ENCODE data around the gene EEF1AKMT4.

Gene EEF1AKMT4

DNA sequence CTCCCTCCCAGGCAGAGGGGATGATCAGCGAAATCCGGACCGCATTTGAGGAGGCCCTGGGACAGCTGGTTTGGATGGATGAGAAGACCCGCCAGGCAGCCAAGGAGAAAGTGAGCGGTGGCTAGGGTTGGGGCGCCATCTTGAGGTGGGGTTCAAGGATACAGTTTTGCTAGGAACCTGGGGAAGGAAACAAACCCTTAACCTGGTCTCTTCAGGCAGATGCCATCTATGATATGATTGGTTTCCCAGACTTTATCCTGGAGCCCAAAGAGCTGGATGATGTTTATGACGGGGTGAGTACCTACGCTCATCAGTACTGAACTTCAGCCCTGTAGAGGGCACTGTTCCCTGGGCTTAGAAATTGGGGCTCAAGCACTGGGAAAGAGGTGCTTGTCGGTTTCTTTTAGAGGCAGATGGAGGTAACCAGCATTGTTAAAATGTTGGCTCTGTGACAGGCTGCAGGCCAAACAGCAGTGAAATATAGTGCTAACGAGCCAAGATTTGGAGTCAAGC, 40.0 kb downstream of the EEF1AKMT4 start:
- no peaks in the 10 kb centered on the region for H3K9me3 Mint-ChIP-seq
- no peak overlapping the region for H3K27ac Mint-ChIP-seq
- peaks cover 76% of the 10 kb centered on the region for H3K27me3 Mint-ChIP-seq (ENCODE audit: low read depth, poor library complexity)
- H3K4me3 Mint-ChIP-seq = no peak overlapping the region
- TF ChIP-seq CTCF (IDR thresholded peaks at IDR 0.05) = peak; percentile 57
- H3K36me3 Mint-ChIP-seq (ENCODE audit: low read depth) = no peaks in the 10 kb centered on the region
- peak; percentile 69 for DNase-seq
- no peaks in the 10 kb centered on the region for H3K4me1 Mint-ChIP-seq

DNA sequence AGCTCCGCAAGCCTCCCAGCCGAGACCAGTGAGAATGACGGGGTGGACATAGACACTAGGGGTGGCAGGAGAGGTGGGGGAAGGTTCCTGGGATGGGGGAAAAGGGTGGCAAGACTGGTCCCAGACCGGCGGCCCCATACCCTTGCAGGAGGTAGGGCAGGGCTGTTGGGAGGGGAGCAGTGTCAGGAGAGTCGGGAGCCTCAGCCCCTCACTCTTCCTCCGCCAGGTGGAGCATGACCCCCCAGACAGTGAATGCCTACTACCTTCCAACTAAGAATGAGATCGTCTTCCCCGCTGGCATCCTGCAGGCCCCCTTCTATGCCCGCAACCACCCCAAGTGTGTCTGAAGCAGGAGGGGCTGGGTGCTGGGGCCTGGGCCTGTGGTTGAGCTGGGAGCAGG, 40.9 kb downstream of the EEF1AKMT4 start:
- Mint-ChIP-seq H3K36me3 (ENCODE audit: low read depth) (no peaks in the 10 kb centered on the region), H3K4me1 (no peaks in the 10 kb centered on the region), H3K9me3 (no peaks in the 10 kb centered on the region), H3K4me3 (no peak overlapping the region), H3K27ac (no peak overlapping the region), H3K27me3 (ENCODE audit: low read depth, poor library complexity) (peaks cover 75% of the 10 kb centered on the region)
- TF ChIP-seq CTCF (IDR thresholded peaks at IDR 0.05) = no peak
- DNase-seq = no peak

GRCh38 chr3:184291044-184291737, 41.7 kb downstream of the EEF1AKMT4 start:
- DNase-seq = no peak
- no peaks in the 10 kb centered on the region for H3K4me1 Mint-ChIP-seq

GRCh38 chr3:184291738-184292445, 42.4 kb downstream of the EEF1AKMT4 start:
- H3K9me3 Mint-ChIP-seq = no peaks in the 10 kb centered on the region
- DNase-seq = no peak
- no peak for TF ChIP-seq CTCF (IDR thresholded peaks at IDR 0.05)
- no peaks in the 10 kb centered on the region for H3K4me1 Mint-ChIP-seq
- no peak overlapping the region for H3K4me3 Mint-ChIP-seq
- H3K27me3 Mint-ChIP-seq (ENCODE audit: low read depth, poor library complexity) = peaks cover 74% of the 10 kb centered on the region
- H3K36me3 Mint-ChIP-seq (ENCODE audit: low read depth) = no peaks in the 10 kb centered on the region
- H3K27ac Mint-ChIP-seq = no peak overlapping the region

More at GRCh38 chr3:184291044-184291737, 41.7 kb downstream of the EEF1AKMT4 start:
- no peaks in the 10 kb centered on the region for H3K36me3 Mint-ChIP-seq (ENCODE audit: low read depth)
- no peak for TF ChIP-seq CTCF (IDR thresholded peaks at IDR 0.05)
- no peak overlapping the region for H3K27ac Mint-ChIP-seq
- peaks cover 76% of the 10 kb centered on the region for H3K27me3 Mint-ChIP-seq (ENCODE audit: low read depth, poor library complexity)
- no peak overlapping the region for H3K4me3 Mint-ChIP-seq
- no peaks in the 10 kb centered on the region for H3K9me3 Mint-ChIP-seq

- Mint-ChIP-seq H3K9me3 (no peaks in the 10 kb centered on the region), H3K4me3 (no peak overlapping the region), H3K27me3 (ENCODE audit: low read depth, poor library complexity) (peaks cover 60% of the 10 kb centered on the region), H3K27ac (no peak overlapping the region), H3K36me3 (ENCODE audit: low read depth) (peaks cover 4% of the 10 kb centered on the region), H3K4me1 (peaks cover 13% of the 10 kb centered on the region)
- TF ChIP-seq CTCF (IDR thresholded peaks at IDR 0.05) = no peak
- no peak for DNase-seq
Observed at GRCh38 chr3:184295771-184296170, 46.3 kb downstream of the EEF1AKMT4 start.
